ENCODE data around the gene ZBTB17.

Gene ZBTB17

GRCh38 chr1:15946571-15947381 lies 29.1 kb downstream of the ZBTB17 start:
- no peak for DNase-seq

GRCh38 chr1:15945832-15946448 lies 30.0 kb downstream of the ZBTB17 start:
- DNase-seq, result no peak

GRCh38 chr1:15945011-15945831 lies 30.7 kb downstream of the ZBTB17 start:
- no peak for DNase-seq

- no peak for DNase-seq
Observed at GRCh38 chr1:15944308-15945010, 31.4 kb downstream of the ZBTB17 start.

GRCh38 chr1:15943992-15944307 lies 32.0 kb downstream of the ZBTB17 start:
- no peak for DNase-seq

GRCh38 chr1:15943328-15943991 lies 32.4 kb downstream of the ZBTB17 start:
- no peak for DNase-seq

GRCh38 chr1:15942661-15943327 lies 33.1 kb downstream of the ZBTB17 start:
- no peak for DNase-seq

- DNase-seq, result no peak
Observed at GRCh38 chr1:15941899-15942660, 33.8 kb downstream of the ZBTB17 start.

GRCh38 chr1:15941044-15941840 lies 34.7 kb downstream of the ZBTB17 start:
- DNase-seq, result no peak

- DNase-seq, result no peak
Observed at GRCh38 chr1:15940110-15941043, 35.5 kb downstream of the ZBTB17 start.

- DNase-seq, result no peak
Observed at GRCh38 chr1:15939181-15940109, 36.5 kb downstream of the ZBTB17 start.

GRCh38 chr1:15938628-15939161 lies 37.2 kb downstream of the ZBTB17 start:
- DNase-seq, result no peak

- no peak for DNase-seq
Observed at GRCh38 chr1:15937706-15938168, 38.2 kb downstream of the ZBTB17 start.

- DNase-seq, result no peak
Observed at GRCh38 chr1:15937146-15937545, 38.8 kb downstream of the ZBTB17 start.

- no peak for DNase-seq
Observed at GRCh38 chr1:15936025-15936424, 39.9 kb downstream of the ZBTB17 start.

- DNase-seq, result no peak
Observed at GRCh38 chr1:15935056-15935950, 40.6 kb downstream of the ZBTB17 start.
